ENCODE measurements around the gene GLYR1.
"Not testable (repeated sequence)": the region's sequence is repeated elsewhere in the genome, so short reads cannot be mapped to it uniquely, and the experiment has no call there.

The GLYR1 gene

DNA sequence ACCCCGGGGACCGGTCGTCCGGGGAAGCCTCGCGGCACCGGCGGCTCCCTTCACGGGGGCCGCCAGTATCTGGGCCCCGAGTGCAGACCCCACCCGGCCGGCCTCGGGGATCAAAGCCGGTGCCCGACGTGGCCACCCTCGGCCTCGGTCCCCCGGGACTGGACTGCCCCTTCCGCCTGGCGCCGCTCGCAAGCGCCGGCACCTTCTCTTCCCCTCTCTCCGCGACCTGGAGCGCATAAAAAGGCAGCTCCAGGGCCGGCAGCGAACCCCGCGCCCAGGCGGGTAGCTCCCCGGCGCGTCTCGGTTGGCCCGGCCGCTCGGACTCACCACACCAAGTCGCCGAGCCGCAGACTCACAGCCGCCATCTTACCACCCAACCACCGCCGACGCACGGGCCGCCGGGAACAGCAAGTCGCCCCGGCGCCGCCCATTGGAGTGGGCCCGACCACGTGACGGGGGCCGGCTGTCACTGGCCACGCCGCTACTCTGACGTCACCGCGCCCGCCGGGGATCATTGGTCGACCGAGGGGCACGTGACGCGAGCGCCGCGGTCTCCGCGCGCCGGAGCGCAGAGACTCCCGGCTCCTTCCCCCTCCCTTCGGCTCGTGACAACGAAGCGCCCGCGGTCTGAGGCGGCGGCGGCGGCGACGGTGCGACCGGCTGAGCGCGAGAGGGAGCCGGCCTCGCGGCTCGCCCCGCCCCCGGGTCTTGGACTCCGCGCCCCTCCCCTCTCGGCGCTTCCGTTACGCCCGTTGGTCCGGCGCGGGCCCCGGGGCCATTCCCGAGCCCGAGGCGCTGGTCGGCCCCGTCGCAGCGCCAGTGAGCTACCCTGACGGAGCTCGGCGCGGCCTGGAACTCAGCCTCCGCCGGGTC, at the start of gene GLYR1, which contains the start of gene UBN1:
Gene GLYR1 (minus strand): TSS at position 388 of the 873 bp plus-strand sequence. CDS start 23 bp downstream, at position 365.
Gene UBN1 (plus strand): TSS at position 581 of the 873 bp plus-strand sequence. CDS start 5,437 bp downstream, outside the sequence.
- DNase-seq (ENCODE audit: low spot score): peak; percentile 100

DNA sequence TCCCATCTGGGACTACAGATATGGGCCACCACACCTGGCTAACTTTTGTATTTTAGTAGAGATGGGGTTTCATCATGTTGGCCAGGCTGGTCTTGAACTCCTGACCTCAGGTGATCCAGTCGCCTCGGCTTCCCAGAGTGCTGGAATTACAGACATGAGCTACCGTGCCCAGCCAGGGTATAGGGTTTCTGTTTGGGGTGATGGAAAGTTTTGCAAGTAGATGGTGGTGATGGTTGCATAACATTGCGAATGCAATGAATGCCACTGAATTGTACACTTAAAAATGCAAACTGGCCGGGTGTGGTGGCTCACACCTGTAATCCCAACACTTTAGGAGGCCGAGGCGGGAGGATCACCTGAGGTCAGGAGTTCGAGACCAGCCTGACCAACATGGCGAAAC, 49.7 kb upstream of the GLYR1 start:
- not testable (repeated sequence) for DNase-seq (ENCODE audit: low spot score)

DNA sequence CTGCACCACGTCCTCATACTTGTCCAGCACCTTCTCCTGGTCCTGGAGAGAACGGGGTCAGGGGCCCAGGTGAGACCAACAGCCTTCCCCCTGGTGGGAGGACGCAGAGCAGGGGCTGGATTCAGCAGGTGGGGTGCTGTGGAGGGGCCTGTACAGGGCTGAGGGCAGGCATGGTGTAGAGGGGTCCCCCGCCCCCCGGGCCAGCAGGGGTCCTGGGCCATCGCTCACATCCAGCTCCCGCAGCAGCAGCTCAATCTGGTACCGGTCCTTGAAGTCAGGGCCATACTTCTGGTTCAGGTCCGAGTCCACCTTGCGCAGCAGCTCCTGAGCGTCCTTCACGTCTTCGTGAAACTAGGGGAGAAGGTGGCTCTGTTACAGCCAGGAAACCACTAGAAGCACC, 48.3 kb upstream of the GLYR1 start:
- no peak for DNase-seq (ENCODE audit: low spot score)

DNA sequence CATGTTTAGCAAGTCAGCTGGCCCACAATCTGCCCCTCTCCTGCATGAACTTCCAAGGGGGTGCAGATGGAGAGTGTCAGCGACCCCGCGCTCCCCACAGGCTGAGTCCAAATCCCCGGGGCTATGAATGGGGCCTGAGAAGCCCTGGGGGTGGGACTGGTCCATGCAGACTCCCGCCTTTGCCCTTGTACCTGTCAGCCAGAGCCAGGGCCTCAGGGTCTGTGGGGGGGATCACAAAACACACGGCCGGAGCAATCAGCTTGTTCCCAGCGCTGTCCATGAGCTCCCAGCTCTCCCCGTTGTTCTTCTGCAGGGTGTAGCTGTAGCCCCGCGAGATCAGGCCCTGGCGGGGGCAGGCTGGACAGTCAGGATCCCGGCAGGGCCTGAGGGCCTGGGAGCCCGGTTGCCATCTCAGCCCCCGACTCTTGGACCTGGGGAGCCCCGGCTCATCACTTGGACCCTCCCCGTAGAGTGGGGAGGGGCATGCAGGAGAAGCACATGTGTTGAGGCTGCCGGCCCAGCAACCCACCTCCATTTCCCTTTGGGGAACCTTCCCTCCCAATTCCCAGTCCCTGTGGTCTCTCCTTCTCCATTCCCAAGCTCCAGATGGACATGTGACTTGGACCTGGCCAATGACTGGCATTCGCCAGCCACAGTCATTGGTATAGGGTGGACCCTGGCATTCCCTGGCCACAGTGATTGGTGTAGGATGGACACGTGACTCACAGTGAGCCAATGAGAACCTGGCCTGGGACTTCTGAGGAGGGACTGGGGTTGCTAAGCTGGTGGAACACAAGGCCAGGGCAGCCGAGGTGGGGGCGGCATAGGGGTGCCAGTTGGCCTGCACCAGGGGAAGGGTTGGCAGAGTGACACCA, 47.4 kb upstream of the GLYR1 start:
- DNase-seq (ENCODE audit: low spot score): no peak

DNA sequence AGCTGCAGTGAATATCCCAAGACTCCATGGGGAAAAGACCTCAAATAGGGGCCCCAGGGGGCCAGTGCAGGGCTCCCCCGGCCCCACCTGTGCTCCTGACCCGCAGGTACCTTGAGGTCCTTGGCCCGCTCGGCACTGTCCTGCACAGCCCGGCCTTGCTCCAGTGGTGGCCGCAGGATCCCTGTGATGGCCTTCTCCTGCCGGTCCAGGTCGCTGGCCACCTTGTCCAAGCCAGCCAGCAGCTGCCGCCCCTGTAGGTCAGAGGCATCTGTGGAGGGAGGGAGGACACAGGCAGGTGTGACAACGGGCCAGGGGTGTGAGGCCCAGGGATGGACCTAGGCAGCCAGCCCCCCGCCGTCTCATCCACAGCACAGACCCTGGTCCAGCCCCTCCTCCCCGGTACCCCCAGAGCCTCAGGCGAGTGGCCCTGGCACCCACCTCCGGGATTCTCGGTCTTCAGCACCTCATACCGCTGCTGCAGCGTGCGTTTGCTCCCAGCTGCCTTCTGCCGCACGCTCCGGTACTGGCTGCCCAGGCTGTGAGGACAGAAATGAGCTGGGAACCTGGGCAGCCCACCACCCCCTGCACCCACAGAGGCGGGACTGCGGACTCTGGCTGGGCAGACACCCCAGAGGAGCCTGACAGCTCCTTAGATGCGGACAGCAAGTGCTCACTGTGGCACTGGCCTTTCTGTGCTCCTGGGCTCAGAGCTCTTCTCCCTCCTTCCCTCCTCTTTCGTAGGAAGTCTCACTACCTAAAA, 46.2 kb upstream of the GLYR1 start:
- no peak for DNase-seq (ENCODE audit: low spot score)

DNA sequence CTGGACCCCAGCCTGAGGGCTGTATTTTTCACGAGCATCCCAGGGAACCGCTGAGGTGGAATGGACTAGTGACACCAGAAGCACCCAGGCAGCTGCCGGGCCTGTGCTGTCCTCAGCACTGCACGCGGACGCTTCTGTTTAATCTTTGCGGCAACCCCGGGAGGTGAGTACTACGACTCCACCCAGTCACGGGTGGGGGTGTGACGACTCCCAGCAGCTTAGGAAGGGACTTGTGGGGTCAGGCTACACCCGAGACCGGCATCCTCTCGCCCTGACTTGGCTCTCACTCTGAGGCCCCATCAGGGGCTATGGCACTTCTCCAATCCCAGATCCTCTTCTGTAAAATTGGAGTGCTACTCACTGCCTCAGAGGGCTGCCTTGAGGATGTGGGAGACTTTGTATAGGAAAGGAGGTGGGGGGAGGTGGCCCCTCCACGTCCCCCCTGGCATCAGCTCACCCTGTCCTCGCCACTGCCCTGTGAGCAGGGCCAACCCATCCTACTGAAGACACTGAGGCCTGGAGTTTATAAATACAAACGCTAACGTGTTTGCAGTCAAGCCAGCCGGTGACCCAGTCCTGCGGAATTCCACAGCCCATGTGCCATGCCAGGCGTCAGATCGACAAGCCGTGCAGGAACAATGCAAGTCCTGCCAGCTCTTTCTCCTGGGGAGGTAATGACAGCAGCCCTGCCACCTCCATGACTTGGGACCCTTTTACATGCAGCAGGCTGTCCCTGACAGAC, 45.4 kb upstream of the GLYR1 start:
- no peak for DNase-seq (ENCODE audit: low spot score)

DNA sequence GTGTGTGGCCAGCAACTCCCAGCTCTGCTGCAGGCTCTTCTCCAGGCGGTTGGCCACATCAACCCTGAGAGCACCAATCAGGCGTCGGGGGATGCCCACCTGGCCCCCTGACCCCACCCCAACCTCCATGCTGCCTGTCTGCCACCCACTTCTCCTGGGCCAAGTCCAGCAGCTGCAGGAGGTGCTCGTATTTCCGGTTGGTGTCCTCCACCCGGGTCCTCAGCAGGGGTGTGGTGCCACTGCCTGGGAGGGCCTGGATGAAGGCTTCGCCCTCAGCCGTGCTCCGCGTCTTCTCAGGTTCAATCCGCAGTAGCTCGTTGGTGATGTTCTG, 44.8 kb upstream of the GLYR1 start:
- no peak for DNase-seq (ENCODE audit: low spot score)

DNA sequence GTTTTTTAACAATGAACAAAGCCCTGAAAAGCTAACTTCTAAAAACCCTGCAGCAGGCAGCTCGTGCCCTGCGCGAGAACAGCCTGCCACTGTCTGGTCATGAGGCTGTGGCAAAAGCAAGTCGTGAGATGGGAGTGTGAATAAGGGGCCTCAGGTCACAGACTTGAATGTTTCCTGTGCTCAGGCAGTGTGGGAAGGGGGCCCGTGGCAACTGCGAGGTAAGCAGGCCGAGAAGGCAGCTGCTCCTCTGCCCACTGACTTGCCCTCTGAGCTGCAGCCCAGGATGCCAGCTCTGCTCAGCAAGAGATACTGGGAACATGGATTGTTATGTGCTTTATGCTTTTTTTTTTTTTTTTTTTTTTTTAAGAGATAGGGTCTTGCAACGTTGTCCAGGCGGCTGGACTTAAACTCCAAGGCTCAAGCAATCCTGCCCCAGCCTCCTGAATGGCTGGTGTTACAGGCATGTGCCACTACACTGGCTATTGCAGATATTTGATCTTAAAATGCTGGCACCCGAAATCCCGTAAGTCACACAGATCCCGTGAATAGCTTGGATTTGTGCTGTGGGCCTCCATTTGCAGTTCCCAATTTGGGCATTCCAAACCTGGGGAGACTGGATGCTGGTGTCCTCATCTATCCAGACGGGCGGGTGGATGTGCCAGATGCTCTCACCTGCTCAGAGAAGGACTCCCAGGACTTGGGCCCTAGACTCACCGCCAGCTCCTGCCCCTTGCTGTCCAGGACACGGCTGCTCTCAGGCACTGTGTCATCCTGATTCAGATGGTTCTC, 44.2 kb upstream of the GLYR1 start:
- DNase-seq (ENCODE audit: low spot score): no peak

DNA sequence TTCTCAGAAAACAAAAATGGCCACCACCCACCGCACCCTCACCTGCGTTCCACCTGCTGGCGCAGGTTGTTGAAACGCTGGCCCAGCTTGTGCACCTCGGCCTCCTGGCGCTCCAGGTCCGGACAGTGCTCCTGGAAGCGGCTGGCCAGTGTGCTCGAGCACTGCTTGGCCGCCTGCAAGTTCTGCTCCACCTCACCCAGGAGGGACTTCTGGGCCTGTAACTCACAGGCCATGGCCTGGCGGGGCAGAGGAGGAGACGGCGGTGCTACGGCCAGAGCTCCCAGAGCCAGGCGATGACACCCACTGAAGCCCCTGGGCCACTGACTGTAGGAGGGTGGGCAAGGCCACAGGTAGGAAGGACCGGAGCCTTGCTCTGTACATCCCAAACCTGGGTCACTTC, 43.6 kb upstream of the GLYR1 start:
- no peak for DNase-seq (ENCODE audit: low spot score)

DNA sequence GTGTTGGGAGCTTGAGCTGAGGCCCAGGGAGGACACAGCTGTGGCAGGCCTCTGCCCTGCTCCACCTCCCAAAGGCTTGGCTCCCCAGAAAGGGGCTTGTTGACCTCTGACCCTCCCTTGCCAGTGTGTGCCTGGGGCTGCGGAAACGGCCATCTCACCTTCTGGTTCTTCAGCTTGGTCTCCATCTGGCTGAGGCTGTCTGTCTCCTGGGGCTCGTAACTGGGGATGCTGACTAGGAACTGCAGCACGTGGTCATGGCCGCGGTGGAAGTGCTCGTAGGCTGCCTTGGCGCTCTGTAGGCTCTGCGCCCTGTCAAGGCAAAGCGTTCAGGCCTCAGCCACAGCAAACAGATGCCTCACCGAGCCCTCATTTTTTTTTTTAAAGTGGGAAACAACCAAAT, 42.9 kb upstream of the GLYR1 start:
- no peak for DNase-seq (ENCODE audit: low spot score)

DNA sequence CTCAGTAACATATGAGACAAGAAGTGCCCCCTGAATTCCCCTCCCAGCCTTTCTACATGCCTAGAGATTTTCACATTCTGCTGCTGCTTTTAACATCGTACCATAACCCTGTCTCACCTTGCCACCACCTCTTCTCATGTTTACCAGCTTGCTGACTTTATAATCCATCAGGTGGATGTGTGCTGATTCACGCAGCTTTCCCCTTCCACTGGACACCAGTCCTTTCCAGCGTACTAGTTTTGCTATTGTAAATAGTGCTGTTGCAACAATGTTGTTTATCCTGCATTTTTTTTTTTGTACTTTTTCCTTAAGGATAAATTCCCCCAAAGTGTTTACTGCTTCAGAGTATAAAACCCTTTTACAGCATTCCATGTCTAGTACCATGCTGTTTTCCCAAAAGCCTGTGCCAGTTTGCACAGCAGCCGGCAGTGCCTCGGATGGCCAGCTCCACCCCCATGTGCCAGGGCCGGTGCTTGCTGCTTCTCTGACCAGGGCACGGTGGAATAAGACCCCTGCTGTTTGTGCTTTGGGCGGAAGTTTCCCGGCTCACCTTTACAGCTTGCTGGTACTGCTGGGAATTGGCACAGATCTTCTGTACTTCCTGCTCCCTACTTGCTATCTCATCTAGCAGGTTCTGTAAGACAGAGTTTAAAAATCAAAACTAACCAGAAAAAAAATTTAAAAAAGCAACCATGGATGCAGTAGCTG, 41.5 kb upstream of the GLYR1 start:
- DNase-seq (ENCODE audit: low spot score): no peak

DNA sequence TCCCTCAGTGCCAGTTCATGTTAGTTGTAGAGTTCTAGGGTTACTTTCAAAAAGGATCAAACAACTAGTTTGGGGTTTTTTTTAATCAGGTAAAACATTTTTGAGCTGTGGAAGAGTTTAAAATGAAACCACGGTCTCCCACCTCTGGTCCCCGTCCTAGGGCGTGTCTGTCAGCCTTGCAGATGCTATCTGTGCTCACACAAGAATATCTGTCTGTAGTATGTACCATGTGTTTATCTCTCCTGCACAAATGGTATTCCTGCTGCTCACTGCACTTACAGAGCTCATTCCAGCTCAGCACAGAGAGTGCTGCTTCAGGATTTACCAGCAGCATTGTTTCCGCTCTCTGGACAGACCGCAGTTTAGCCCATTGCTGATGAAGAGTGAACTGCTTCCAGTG, 39.1 kb upstream of the GLYR1 start:
- no peak for DNase-seq (ENCODE audit: low spot score)

DNA sequence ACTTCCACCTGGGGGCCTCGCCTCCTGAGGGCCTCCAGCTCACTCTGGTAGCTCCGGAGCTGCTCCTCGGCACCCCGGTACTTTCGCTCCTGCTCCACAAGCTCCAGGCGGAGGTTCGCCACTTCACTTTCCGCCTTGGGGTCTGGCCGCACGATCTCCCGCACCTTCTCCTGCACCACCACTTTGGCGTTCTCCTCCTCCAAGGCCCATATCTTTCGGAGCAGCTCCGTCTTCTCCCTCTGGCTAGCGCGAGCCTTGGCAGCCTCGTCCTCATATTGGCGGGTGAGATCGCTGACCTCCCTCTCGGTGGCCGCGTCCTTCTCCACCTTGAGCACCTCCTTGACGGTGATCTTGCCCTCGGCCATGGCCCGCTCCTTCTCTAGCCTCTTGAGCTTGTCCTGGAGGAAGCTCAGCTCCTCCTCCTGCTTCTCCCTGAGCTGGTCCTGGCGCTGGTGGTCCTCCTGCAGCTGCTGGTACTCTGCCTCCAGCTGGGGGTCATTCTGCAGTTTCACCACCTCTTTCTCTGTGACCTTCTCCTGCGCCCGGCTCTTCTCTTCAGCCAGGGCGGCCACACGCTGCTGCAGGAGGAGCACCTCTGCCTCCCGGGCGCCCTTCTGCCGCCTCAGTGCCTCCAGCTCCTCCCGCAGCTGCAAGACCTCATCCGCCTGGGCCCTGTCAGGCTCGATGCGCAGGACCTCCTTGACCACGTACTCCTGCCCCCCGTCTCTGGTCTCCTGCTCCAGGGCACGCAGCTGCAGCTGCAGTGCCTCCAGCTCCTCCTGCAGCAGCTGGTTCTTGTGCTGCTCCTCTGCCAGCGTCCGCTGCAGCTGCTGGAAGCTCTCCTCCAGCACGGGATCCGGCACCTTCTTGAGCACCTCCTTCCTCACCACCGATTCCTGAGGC, 38.1 kb upstream of the GLYR1 start:
- no peak for DNase-seq (ENCODE audit: low spot score)

DNA sequence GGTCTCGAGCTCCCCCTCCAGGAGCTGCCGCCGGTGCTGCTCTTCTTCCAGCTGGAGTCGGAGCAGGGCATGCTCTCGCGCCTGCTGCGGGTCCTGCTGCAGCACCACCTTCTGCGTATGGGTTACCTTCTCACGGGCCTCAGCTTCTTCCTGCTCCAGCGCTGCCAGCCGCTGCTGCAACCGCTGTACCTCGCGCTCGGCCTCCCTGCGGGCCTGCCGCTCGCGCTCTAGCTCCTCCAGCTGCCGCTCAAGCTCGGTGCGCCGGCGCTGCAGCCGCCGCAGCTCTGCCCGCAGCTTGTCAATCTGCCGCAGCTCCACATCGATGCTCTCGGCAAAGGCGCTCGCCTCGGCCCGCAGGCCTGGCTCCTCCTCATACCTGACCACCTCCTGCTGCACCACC, 37.1 kb upstream of the GLYR1 start:
- no peak for DNase-seq (ENCODE audit: low spot score)

DNA sequence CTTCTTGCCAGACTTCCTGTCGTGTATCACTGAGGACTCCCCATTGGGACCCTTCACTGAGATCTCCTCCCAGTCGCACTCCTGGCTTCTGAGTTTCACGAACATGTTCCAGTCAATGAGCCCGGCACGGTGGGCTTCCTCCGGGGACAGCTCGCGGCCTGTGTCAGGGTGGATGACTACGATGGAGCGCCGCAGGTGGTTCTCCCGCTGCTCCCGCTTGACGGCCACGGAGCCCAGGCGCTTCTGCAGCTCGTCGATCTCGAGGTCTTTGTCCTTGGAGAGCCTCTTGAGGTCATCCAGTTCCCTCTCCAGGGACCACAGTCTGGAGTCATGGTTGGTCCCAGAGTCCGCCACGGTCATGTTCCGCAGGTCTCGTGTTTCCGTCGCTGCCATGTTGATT, 36.4 kb upstream of the GLYR1 start:
- DNase-seq (ENCODE audit: low spot score): no peak

DNA sequence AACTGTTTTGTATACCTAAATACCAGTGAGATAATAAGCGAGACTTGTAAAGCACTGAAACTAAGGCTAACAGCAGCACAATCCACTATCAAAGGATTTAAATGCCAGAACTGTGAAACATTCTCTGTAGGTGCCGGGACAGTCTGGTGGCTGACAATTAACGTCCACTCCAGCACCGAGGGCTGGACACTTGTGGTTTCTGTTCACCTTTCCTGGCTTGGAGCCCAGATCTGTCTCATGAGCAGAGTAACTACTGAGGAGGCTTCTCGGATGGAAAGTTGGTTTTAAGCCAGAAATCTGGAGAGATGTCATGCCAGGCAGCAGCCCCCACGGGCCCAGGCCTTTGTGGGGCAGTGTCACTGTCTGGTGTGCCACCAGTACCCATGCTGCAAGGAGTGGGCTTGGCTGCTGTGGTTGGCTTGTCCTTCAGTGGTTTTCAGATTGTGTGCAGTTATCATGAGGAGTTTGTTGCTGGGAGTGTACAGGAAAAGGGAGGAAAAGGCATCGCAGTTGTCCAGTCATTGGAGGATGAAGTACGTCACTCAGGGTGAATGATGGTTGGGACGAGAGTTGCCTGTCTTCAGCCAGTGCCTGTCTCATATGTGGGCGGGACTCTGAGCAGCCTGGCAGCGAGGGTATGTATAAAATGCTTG, 35.7 kb upstream of the GLYR1 start:
- no peak for DNase-seq (ENCODE audit: low spot score)

DNA sequence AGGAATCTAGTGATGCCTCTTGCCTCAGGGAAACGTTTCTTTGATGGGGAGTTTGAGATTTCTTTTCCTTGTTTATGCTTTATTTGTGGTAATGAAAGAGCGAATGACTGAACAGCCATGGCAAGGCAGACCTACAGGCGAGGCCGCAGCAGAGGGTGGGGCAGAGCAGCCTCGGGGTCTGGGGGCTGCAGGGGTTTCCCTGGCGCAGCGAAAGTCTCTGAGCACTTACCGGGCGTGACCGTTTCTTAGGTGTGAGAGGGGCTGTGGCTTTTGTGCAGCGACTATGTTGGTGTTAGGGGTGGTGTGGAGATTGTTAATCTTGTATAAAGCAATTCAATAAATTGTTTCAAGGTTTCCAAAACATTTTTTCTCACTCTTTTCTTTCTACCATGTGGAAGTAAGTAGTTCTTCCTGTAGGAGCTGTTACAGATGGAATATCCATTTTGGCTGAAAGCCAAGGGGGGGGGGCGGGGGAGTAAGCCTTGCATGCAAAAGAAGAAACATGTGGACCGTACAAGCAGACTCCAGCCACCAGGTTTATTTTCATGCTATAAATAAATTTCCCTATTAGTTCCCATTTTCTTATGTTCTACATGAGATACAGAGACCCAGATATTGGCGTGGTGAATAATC, 35.0 kb upstream of the GLYR1 start:
- DNase-seq (ENCODE audit: low spot score): no peak

DNA sequence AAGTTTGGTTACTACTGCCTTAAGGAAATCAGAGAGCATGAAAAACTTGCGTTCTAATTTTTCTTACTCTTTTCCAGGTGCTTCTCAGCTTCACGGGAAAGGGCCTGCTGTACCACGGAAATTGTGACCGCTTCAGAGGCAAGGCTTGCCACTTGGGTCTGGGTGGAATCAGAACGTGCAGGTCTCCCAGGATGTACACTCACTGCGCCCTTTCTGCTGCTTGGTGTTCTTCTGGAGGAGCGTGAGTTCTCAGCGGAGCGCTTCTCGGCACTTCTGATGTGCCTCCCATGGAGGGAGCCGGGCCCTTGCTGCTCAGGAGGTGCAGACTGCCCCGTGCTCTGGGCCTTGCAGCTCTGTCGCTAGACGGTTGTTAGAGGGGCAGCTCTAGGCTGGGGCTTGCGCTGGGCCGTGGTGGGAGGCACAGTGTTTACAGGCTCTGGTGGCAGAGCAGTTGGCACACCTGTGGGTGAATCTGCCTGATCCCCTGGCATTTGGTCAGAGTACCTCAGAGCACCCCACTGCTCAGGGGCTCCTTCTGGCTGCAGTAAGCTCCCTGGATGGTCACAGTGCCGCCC, 33.0 kb upstream of the GLYR1 start:
- DNase-seq (ENCODE audit: low spot score): no peak
